ENCODE data around the gene NFATC1.

NFATC1 gene

GRCh38 chr18:79470547-79470946 is 74.8 kb downstream of the NFATC1 start (continued):
- TF ChIP-seq ZFP3 (CRISPR knock-in tag; IDR thresholded peaks at IDR 0.05) (no peak), TOX (CRISPR knock-in tag; IDR thresholded peaks at IDR 0.05; ENCODE audit: borderline replicate concordance) (no peak)

- ATAC-seq, result no peak; the same call in 2 of the 3 replicates
- TF ChIP-seq CSDC2 (CRISPR knock-in tag; IDR thresholded peaks at IDR 0.05) (no peak), ARNTL (CRISPR knock-in tag; IDR thresholded peaks at IDR 0.05; ENCODE audit: borderline replicate concordance, low read depth) (no peak)
These were observed 75.3 kb downstream of the NFATC1 start for GRCh38 chr18:79471046-79471445.

GRCh38 chr18:79471597-79471996 is 75.9 kb downstream of the NFATC1 start:
- TF ChIP-seq OSR1 (CRISPR knock-in tag; IDR thresholded peaks at IDR 0.05) (no peak), ZNF70 (CRISPR knock-in tag; IDR thresholded peaks at IDR 0.05) (no peak), ISL1 (CRISPR knock-in tag; IDR thresholded peaks at IDR 0.05) (no peak), ZC3H10 (CRISPR knock-in tag; IDR thresholded peaks at IDR 0.05) (no peak), RARB (CRISPR knock-in tag; IDR thresholded peaks at IDR 0.05) (no peak)
- ATAC-seq, result no peak

GRCh38 chr18:79472176-79472575 is 76.4 kb downstream of the NFATC1 start:
- no peak for TF ChIP-seq GLIS3 (CRISPR knock-in tag; IDR thresholded peaks at IDR 0.05)
- no peak for TF ChIP-seq CSRNP3 (CRISPR knock-in tag; IDR thresholded peaks at IDR 0.05)
- TF ChIP-seq POU6F1 (CRISPR knock-in tag; IDR thresholded peaks at IDR 0.05; ENCODE audit: borderline replicate concordance, low read depth), result no peak
- TF ChIP-seq ARNTL (CRISPR knock-in tag; IDR thresholded peaks at IDR 0.05; ENCODE audit: borderline replicate concordance, low read depth), result no peak
- TF ChIP-seq ZFP30 (CRISPR knock-in tag; IDR thresholded peaks at IDR 0.05), result no peak
- no peak for TF ChIP-seq ZC3H10 (CRISPR knock-in tag; IDR thresholded peaks at IDR 0.05)
- TF ChIP-seq ZFP3 (CRISPR knock-in tag; IDR thresholded peaks at IDR 0.05), result no peak
- TF ChIP-seq PPARA (CRISPR knock-in tag; IDR thresholded peaks at IDR 0.05; ENCODE audit: borderline replicate concordance), result no peak
- no peak for TF ChIP-seq TOX (CRISPR knock-in tag; IDR thresholded peaks at IDR 0.05; ENCODE audit: borderline replicate concordance)
- no peak for TF ChIP-seq BACH2 (CRISPR knock-in tag; IDR thresholded peaks at IDR 0.05; ENCODE audit: borderline replicate concordance)
- TF ChIP-seq ZNF565 (CRISPR knock-in tag; conservative IDR thresholded peaks at IDR 0.05; ENCODE audit: low read depth), result no peak
- no peak for ATAC-seq

- TF ChIP-seq PATZ1 (CRISPR knock-in tag; IDR thresholded peaks at IDR 0.05; ENCODE audit: borderline replicate concordance), result no peak
- TF ChIP-seq TCF4 (CRISPR knock-in tag; IDR thresholded peaks at IDR 0.05; ENCODE audit: borderline replicate concordance), result no peak
- TF ChIP-seq CSRNP3 (CRISPR knock-in tag; IDR thresholded peaks at IDR 0.05), result no peak
- TF ChIP-seq TOX (CRISPR knock-in tag; IDR thresholded peaks at IDR 0.05; ENCODE audit: borderline replicate concordance), result no peak
- TF ChIP-seq ZFP30 (CRISPR knock-in tag; IDR thresholded peaks at IDR 0.05), result no peak
- no peak for TF ChIP-seq ISL1 (CRISPR knock-in tag; IDR thresholded peaks at IDR 0.05)
- no peak for TF ChIP-seq BACH2 (CRISPR knock-in tag; IDR thresholded peaks at IDR 0.05; ENCODE audit: borderline replicate concordance)
- no peak for TF ChIP-seq ESRRG (CRISPR knock-in tag; IDR thresholded peaks at IDR 0.05)
- no peak for TF ChIP-seq PPARA (CRISPR knock-in tag; IDR thresholded peaks at IDR 0.05; ENCODE audit: borderline replicate concordance)
- TF ChIP-seq POU6F1 (CRISPR knock-in tag; IDR thresholded peaks at IDR 0.05; ENCODE audit: borderline replicate concordance, low read depth), result no peak
- no peak for TF ChIP-seq OSR1 (CRISPR knock-in tag; IDR thresholded peaks at IDR 0.05)
- TF ChIP-seq ZNF8 (CRISPR knock-in tag; IDR thresholded peaks at IDR 0.05), result no peak
- TF ChIP-seq ZFP3 (CRISPR knock-in tag; IDR thresholded peaks at IDR 0.05), result no peak
- no peak for TF ChIP-seq TSHZ2 (CRISPR knock-in tag; IDR thresholded peaks at IDR 0.05)
- TF ChIP-seq ZC3H10 (CRISPR knock-in tag; IDR thresholded peaks at IDR 0.05), result no peak
- no peak for ATAC-seq
These were observed 77.2 kb downstream of the NFATC1 start for GRCh38 chr18:79472946-79473345.
